ENCODE results near the gene LYST. TPM values are rescaled to one million over a fixed set of nuclear protein-coding genes. Genes with fewer than 3 reads are reported as not detected.

Gene LYST
- total and polyA plus RNA-seq, 2 of the 8 experiments (the other 6 are each of a cell fraction or from before 2014, with no cell fraction given), result 0.29 to 0.58 TPM

GRCh38 chr1:235857756-235858155, 8.9 kb downstream of the LYST start:
- Histone ChIP-seq H2BK120ac (replicated peaks; ENCODE audit: low read depth, low read length) (no peak overlapping the region), H3K4ac (replicated peaks; ENCODE audit: insufficient read length, low read depth, low read length) (no peak overlapping the region), H3K56ac (replicated peaks; ENCODE audit: insufficient read length, low read depth, low read length) (no peak overlapping the region), H2AK5ac (ENCODE audit: low read depth, low read length) (no peak overlapping the region), H2BK5ac (ENCODE audit: low read depth, low read length) (no peak overlapping the region), H4K5ac (ENCODE audit: insufficient read length, low read depth, low read length) (no peak overlapping the region), H4K20me1 (replicated peaks in 1 of 2; ENCODE audit: control insufficient read depth in 1 of 2, insufficient read depth in 2 of 2, low read length in 2 of 2) (no peaks in the 10 kb centered on the region), H3K79me1 (ENCODE audit: low read depth, low read length) (no peaks in the 10 kb centered on the region), H2AFZ (ENCODE audit: low read length) (no peak overlapping the region), H3K36me3 (ENCODE audit: control insufficient read depth in 2 of 4, insufficient read depth in 4 of 4, low read length in 3 of 4) (no peaks in the 10 kb centered on the region), H2BK12ac (ENCODE audit: low read depth, low read length) (no peak overlapping the region), H3K9me3 (ENCODE audit: insufficient read depth in 2 of 2, low read depth in 1 of 2, low read length in 1 of 2) (no peaks in the 10 kb centered on the region), H3K18ac (ENCODE audit: extremely low read depth, low read length) (no peak overlapping the region), H3K79me2 (ENCODE audit: control insufficient read depth in 1 of 2, insufficient read depth in 2 of 2, low read length in 2 of 2) (no peaks in the 10 kb centered on the region), H2BK15ac (ENCODE audit: low read length) (no peak overlapping the region), H3K27ac (ENCODE audit: low read depth, low read length) (no peak overlapping the region), H3K27me3 (replicated peaks in 1 of 4; ENCODE audit: control insufficient read depth in 3 of 4, extremely low read depth in 1 of 4, insufficient read depth in 3 of 4, low read length in 3 of 4) (no peaks in the 10 kb centered on the region), H3K9ac (replicated peaks in 1 of 4; ENCODE audit: extremely low read depth in 1 of 4, low read depth in 3 of 4, low read length in 3 of 4) (no peak overlapping the region), H3K23ac (ENCODE audit: insufficient read length) (no peak overlapping the region), H3K14ac (ENCODE audit: insufficient read length) (no peak overlapping the region), H3K23me2 (ENCODE audit: low read depth, low read length) (no peaks in the 10 kb centered on the region), H4K91ac (replicated peaks; ENCODE audit: insufficient read length, low read length) (no peak overlapping the region), H3K4me1 (replicated peaks in 1 of 4; ENCODE audit: control insufficient read depth in 3 of 4, insufficient read depth in 4 of 4, low read length in 3 of 4) (no peaks in the 10 kb centered on the region), H4K8ac (ENCODE audit: extremely low read depth, insufficient read depth, low read length) (no peak overlapping the region), H3K4me2 (ENCODE audit: insufficient read depth in 1 of 2, low read depth in 2 of 2, low read length in 2 of 2) (no peak overlapping the region), H2BK20ac (ENCODE audit: low read length) (no peak overlapping the region), H3K4me3 (ENCODE audit: extremely low read depth in 1 of 4, insufficient read depth in 2 of 4, low read depth in 3 of 4, low read length in 4 of 4) (no peak overlapping the region)
- FAIRE-seq (no peak), DNase-seq (ENCODE audit: low read depth in 1 of 2, low spot score in 2 of 2) (no peak)
- ChIA-PET POLR2A (ENCODE audit: partially characterized antibody) (no interaction called here), CTCF (ENCODE audit: partially characterized antibody) (interaction anchor here (0.8 to 1.2 kb wide), 5 partner anchors 8 to 238 kb away, joined by 3 to 4 read pairs (median 3); no protein-coding TSS in a partner anchor)
- TF ChIP-seq NANOG (IDR thresholded peaks at IDR 0.05; ENCODE audit: insufficient read depth, low read depth, low read length, poor library complexity, severe bottlenecking), result no peak
- no peak for TF ChIP-seq CBX8 (IDR thresholded peaks at IDR 0.05; ENCODE audit: borderline replicate concordance, low read depth, low read length)
- no peak for TF ChIP-seq EP300 (IDR thresholded peaks at IDR 0.05; ENCODE audit: borderline replicate concordance in 1 of 2, low read depth in 2 of 2, low read length in 2 of 2)
- TF ChIP-seq RFX5 (IDR thresholded peaks at IDR 0.05; ENCODE audit: borderline replicate concordance, low read depth, low read length), result no peak
- no peak for TF ChIP-seq RAD21 (IDR thresholded peaks at IDR 0.05 in 1 of 2, conservative IDR thresholded peaks at IDR 0.05 in 1 of 2; ENCODE audit: low read depth in 2 of 2, low read length in 2 of 2)
- no peak for TF ChIP-seq NRF1 (IDR thresholded peaks at IDR 0.05; ENCODE audit: low read depth, low read length)
- TF ChIP-seq FOSL1 (IDR thresholded peaks at IDR 0.05; ENCODE audit: insufficient read depth, low read depth, low read length), result no peak
- no peak for TF ChIP-seq GTF2F1 (IDR thresholded peaks at IDR 0.05; ENCODE audit: borderline replicate concordance, low read depth, low read length)
- 48% methylated on average over 2 of the region's 2 CpGs; no CpG with 5 or more reads in 1 of the 2 experiments for WGBS, 2 experiments (ENCODE audit: extremely low coverage in 1 of 2, insufficient coverage in 1 of 2, insufficient read length in 1 of 2, insufficient replicate concordance in 2 of 2, low coverage in 1 of 2, low lambda C conversion rate in 2 of 2, missing lambda C conversion rate in 1 of 2)

Data from H1 (cell line).